ENCODE measurements around the gene ILK. TPM values are rescaled to one million over a fixed set of nuclear protein-coding genes. Genes with fewer than 3 reads are reported as not detected.
A peak's percentile ranks its signal among the peaks of the same experiment; 100 is the strongest.

Gene ILK
- total RNA-seq, 1 donor from 2014 or later: 167 TPM

DNA sequence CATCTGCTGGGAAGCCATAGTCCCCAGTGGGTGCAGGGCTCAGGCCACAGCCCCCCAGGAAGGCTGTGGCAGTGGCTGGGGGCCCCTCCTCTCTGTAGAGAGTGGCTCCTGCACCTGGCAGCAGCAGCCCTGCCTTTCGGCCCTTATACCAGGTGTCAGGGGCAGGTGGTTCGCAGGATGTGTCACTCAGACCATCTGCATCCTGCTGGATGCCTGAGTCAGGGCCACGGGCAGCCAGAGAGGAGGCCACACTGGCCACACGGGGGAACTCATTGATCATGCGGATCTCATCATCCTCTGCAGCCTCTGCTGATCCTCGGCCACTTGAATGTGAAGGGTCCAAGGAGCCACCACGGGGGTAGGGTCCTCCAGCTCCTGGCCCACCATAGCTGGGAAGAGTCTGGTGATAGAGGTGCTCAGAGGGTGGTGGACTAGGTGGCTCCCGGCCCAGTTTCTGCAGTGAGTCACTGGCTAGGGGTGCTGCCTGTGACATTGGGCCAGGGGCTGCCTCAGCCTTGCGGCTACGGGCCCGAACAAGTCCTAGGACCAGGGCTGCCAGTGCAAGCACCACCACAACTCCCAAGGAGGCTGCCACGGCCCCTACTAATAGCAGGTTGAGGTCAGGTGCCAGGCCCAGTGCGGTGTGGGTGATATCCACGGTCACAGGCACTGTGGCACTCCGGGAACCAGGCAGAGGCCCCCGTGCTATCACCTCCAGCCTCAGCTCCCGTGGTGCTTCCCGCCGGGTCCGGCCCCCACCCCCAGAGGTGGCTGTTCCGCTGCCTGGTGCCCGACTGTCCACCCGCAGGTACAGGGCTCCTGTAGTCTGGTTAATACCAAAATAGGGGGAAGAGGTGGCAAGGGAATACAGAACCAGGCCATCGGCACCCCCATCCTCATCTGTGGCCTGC is 18.9 kb downstream of the ILK start:
- DNase-seq: no peak

DNA sequence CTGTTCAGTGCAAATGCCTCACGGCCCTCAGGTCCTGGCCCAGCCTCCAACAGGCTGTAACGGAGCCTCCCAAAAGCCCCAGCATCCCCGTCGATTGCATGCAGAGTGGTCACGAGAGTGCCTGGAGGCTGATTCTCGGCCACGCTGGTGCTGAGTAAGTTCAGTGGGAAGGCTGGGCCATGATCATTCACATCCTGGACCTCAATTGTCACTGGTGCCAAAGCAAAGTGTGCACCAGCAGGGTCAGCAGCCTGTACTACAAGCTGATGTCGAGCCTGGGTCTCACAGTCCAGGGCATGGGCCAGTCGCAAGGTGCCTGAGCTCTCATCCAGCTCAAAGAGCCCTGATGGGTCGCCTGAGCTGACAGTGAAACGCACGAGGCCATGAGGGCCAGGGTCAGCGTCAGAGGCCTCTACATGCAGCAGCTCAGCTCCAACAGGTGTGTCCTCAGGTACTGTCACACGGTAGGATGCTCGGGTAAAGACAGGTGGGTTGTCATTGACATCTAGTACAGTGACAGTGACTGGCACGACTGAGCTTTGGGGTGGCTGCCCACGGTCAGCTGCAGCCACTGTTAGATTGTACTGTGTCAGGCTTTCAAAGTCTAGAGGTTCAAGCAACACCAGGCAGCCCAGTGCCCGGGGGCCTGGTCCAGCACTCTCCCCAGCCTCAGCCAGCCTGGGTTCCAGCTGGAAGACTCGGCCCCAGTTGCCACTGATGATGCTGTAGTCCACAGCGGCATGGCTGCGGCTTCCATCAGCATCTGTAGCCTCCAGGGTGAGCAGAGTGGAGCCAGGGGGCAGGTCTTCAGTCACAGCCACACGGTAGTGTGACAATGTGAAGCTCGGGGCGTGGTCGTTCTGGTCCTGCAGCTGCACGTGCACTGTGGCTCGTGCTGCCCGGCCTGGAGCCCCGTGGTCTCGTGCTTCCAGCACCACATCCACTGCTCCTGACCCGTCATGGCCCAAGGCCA is 20.1 kb downstream of the ILK start:
- no peak for DNase-seq

DNA sequence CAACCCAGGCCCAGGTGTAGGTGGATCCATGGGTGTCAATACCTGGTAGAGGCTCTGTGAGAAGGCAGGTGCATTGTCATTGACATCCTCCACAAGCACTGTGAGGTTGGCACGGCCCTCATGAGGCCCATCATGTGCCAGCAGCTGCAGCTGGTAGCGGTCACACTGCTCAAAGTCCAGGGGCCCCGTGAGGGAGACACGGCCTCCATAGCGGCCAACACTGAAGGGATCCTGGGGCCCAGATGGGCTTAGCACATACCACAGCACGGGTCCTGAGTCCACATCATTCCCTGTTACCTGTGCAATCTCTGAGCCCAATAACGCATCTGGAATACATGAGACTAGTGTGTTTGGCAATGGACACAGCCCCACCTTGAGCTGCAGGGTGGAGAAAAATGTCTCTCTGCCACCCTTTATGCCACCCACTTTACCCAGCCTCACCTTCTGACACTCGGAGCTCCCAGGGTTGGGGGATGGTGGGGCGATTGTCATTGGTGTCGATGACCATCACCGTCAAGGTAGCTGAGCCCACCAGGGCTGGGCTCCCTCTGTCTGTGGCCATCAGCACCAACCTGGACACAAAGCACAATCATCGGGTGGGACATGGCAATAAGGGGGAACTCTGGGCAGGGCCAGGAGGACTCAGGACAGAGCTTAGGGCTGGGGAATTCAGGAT is 21.7 kb downstream of the ILK start:
- DNase-seq: no peak

DNA sequence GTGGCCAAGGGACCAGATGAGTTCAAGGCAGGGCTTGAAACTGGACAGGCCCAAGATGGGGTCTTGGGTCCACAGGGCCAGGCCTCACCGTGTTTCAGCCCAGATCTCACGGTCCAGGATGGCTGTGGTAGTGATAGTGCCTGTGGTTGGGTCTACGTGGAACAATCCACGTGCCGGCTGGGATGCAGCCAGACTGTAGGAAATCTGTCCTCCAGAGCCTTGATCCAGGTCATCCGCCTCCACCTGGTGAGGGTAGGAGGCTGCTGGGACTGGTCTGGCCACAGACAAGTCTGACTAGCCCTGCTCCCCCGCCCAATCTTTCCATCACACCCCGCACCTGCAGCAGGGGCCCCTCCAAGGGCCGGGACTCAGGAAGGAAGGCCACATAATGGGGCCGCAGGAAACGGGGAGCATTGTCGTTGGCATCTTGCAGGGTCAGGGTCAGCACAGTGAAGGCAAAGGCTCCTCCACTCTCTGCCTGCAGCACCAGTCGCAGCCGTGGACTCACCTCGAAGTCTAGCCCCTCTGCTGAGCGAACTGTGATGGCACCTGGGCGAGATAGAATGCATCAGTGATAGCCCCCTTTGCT is 22.4 kb downstream of the ILK start:
- no peak for DNase-seq

DNA sequence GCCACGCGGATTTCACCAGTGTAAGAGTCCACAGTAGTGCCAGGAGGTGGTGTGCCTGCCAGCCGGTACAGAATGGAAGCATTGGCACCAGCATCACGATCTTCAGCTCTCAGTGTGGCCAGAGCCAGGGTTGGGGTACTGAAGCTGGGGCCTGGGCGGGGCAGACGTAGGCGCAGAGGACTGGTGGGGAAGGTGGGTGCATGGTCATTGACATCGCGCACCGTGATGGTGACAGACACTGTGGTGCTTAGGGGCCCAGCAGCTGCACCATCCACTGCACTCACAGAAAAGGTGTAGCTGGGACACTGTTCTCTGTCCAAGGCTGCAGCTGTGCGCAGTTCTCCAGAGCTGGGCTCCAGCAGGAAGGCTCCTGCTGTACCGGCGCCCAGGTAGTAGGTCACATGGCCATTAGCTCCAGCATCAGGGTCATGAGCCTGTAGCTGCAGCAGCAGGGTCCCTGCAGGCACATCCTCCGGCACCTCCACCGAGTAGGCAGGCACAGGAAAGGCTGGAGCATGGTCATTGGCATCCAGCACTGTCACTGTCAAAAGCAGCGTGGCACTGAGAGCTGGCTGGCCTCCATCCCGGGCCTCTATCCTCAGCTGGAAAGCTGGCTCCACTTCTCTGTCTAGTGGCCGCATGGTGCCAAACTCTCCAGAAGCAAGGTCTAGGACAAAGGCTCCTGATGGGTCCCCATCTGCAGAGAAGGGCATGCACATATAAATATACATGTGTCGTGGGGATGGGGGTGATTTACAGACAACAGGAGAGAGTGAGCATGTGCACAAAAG is 23.6 kb downstream of the ILK start:
- no peak for DNase-seq

DNA sequence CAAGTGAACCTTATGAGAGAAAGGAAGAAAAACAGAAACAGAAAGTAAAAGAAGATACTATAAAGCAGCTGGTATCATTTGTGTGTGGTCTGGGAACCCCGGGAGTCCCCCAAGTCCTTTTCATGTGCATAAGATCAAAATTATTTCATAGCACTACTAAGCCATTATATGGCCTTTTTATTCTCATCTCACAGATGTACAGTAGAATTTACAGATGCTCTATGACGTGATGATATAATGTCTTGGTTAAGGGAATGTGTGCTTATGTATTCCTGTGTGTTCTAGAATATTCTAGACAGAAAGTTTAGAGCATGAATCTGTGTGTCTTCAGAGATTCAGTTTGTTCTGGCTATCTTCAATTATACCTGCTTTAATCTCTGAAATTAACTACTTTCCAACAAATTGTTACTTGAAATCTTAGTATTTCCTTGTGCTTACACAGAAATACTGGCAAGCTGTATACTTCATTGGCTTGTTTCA is 24.2 kb downstream of the ILK start:
- DNase-seq: no peak

DNA sequence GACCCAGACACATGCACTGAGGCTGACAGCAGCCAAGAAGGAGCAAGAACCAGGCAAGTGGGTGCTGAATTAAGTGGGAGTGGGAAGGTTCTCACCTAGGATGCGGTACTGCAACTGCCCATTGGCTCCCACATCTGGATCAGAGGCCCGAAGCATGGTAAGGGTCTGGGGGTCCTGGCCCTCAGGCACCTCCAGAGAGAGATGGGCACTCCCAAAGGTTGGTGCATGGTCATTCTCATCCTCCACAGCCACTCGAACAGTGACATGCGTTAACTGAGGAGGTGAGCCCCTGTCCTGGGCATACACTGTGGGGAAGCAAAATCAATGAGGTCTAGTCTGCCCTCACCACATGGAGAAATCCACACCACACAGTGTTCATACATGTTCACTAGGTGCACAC is 25.0 kb downstream of the ILK start:
- no peak for DNase-seq

DNA sequence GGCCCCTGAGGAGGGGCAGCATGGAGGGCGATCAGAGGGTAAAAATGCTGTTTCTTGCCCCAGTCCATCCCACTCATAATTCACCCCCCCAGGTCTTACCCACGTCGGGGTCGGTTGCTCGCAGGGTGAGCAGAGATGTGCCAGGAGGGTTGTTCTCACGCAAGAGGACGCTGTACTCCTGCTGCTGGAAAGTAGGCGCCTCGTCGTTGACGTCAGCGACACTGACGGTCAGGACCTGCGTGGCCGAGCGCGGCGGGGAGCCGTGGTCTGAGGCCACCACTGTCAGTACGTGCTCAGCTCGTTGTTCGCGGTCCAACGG is 26.0 kb downstream of the ILK start:
- no peak for DNase-seq

DNA sequence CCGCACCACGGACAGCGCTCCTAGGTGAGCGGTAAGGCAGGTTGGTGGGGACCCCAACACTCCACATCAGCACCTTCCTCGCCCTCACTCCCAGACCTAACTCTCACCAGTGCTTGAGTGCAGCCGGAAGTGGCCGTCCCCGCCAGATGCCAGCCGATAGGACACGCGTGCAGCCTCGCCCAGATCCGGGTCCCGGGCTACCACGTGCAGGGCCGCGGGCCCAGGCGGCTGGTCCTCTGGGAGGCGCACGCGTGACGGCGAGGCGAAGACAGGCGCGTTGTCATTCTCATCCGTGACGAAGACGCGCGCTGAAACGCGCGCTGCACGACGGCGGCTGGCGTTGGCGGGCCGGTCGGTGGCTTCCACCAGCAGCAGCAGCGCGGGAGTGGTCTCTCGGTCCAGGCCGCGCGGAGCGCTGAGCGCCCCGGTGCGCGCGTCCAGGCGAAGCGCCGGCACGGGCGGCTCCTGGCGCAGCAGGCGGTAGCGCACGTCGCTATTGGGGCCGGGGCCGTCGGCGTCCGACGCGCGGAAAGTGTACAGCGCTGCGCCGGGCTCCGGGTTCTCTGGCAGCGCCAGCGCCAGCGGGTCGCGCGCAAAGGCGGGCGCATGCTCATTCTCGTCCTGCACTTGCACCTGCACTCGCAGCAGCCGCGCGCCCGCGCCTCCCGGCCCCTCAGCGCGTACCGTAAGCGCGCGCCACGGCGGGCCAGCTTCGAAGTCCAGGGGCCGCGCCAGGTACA is 26.5 kb downstream of the ILK start:
- no peak for DNase-seq

DNA sequence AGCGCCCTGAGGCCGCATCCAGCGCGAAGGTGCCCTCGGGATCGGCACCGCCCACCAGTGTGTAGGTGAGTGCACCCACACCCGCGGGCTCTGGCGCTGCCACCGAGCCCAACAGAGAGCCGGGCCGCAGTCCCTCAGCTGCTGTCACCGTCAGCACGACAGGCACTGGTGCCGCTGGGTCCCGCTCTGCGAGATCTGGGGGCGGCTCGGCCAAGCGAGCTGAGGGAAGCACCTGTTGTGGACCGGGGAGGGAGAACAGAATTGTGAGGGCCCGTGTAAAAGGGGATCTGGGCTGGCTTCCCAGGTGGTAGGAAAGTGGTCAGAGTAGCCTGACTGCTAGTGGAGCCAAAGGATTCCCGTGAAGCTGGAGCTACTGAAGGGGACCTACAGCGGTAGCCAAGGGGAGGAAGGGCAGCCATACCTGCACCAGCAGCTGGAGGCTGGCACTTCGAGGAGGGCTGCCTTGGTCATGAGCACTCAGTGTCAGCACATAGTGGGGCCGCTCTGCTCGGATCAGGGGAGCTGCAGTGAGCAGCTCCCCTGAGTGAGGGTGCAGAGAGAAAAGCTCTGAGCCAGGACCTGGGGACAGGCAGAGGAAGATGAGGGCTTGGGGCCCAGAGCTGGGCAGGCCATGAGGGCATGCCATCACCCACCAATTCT is 27.2 kb downstream of the ILK start:
- DNase-seq: no peak

DNA sequence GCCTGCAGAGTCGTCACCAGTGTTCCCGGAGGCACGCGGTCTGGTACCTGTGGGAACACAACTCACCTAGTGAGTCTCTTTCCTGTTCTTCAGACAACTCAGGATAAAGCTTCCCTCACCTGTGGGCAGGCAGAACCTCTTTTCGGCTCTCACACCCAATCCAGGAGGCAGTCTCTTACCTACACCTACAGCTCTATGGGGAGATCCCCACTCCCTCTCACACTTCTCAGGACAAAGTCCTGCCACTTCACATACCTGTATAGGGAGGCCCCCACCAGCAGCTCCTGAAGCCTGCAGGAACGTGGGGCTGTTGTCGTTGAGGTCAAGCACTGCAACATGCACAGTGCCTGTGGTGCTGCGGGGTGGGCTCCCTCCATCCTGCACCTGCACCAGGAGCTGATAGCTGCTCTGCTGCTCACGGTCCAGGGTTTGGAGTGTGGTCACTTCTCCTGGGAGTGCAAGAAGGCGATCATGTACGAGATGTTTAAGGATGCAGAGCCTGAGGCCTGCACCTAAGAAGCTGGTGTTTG is 27.9 kb downstream of the ILK start:
- no peak for DNase-seq

DNA sequence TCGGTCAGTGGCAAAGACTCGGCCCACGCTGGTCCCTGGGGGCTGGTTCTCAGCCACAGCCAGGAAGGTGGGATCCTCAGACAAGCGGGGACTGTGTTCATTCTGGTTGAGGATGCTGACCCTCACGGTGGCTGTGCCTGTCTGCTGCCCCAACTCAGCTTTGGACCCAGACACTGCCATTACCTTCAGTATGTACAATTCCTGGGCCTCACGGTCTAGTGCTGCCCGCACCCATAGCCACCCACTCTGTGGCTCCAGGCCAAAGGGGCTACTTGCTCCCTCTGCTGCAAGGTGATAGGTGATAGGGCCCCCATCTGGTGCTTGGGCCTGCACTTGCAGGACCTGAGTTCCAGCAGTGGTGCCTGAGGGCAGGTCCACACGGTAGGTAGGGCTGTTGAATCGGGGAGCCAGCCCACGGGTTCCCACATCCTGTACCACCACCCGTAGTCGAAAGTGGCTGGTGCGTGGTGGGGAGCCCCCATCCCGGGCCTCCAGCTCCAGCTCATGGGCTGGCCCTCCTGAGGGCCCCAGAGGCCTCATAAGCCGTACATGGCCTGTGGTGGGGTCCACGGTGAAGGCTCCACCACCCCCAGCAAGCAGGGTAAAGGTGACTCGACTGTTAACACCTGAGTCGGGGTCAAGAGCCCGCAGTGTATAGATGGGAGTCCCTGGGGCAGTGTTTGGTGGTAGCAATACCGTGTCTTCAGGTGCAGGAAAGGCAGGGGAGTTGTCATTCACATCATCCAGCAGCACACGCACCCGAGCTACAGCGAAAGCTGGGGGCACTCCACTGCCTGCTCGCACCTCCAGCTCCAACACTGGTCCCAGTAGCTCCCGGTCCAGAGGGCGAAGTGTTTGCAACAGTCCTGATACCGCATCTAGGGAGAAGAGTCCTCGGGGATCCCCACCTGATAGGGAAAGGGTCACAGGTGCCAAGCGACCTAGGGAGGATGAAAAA is 28.8 kb downstream of the ILK start:
- DNase-seq: no peak

DNA sequence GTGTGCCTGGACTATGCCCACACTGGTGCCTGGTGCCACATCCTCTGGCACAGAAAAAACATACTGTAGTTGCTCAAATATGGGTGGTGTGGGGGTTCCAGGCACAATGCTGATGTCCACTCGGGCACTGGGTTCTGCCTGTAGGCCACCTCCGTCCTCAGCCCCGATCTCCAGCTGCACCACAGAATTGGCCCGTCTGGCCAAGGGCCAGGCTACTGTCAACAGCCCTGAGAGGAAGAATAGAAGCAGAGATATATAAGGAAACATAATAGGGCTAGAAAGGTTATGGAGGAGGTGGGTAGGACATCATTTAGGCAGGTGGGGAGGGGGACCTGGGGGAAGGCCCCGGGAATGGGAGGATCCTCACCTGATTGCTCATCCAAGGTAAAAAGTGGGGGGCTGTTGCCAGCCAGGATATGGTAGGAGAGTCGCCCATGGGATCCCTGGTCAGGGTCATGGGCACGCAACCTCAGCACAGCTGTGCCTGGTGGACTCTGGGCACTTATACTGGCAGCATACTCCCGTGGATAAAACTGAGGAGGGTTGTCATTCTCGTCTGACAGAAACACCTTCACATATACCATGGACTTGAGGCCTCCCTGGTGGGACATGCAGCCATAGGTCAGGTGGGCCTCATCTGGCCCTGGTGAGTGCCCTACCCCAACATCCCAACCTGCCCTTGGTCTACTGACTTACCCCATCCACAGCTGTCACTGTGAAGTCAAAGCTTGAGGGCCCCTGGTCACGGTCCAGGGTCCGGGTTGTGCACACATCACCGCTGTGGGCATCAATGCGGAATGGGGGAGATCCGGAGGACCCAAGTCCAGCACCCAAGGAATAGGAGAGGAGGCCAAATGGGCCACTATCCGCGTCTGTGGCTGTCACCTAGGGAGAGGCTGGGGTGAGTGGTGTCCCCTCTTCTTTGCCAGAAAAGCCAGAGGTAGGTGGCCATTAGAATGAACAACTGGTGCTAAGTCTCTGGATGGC is 30.1 kb downstream of the ILK start:
- no peak for DNase-seq

DNA sequence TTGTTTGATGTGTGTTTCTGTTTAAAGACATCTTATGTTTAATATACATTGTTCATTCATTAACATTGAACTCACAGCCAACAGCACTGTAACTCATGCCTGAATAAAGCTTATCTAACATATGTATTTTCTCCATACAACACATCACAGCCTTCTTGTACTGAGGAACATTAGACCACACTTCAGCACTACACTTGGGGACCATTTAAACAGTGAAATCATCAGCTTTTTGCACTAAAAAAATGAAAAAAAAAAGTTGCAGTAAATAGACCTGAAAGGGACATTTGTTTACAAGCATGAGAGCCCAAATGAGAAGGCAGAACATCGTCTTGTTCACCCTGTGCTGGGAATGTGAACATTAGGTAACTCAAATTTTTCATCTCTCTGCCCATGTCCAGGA is 31.0 kb downstream of the ILK start:
- DNase-seq: no peak

DNA sequence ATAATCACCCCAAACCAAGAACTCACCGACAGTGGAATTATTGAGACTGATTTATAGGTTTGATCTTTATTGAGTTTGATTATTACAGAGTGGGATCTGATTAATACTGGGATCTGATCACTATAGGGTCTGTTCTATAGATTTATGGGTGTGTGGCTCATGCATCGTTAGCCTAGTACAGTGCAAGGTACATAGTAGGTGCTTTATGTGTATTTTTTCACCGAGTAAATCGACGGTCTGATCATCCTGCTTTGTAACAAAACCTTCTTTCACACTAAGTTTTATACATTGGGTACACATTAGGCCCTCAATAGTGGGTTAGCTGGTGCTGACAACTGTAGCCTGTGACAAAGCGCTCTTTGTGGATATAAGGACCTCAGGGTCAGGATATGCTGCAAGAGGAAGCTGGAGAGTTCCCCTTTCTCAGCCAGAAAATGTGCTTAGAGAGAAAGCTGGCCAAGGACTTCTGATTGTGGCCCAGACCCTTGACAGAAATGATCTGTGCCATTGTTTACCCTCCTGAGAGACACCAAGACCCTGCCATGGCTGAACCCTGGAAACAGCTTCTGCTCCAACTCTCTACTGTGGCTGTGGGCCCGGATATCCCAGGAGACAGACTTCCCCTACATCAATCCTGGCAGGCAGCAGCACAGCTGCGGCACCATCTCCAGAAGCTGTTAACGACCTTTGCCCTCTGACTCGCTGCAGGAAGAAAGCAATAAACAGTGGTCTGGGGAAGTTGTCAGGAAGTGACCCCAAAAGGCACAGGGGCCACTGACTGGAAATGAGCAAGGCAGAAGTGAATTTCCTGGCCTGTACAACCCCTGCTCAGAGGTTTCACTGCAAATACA is 31.7 kb downstream of the ILK start:
- peak; percentile 40 for DNase-seq

DNA sequence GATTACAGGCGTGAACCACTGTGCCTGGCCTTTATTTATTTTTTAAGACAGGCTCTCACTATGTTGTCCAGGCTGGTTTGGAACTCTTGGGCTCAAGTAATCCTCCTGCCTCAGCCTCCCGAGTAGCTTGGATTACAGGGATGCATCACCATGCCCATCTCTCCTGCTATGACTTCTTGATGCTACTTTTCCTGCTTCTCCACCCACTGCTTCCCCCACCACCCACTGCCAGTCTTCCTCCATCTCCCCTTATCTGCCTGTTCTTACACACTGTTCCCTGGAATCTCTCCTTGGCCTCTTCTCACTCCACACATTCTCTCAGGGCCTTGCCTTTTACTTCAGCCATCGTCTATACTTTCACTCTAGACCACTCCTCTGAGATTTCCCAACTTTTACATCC is 32.9 kb downstream of the ILK start:
- DNase-seq: no peak
